Right lobe of liver (tissue), 6 donors: ENCODE measurements around the gene GRB10. TPM values are rescaled to one million over a fixed set of nuclear protein-coding genes. Genes with fewer than 3 reads are reported as not detected.

Experiments used
- ATAC-seq, 4 donors: fragments of 200-7000 bp; cut with Tn5 transposase; one replicate each; pipeline ENCODE4 v1.9.1; 2020; ENCODE audit warnings: mild to moderate bottlenecking in 4 of 4, moderate library complexity in 4 of 4
- DNase-seq, 3 donors: peaks; one replicate each; pipeline ENCODE4 v3.0.0-alpha.2; 2020
- H3K27ac ChIP-seq, 3 donors: fragments of 200-600 bp; one replicate each; pipeline ENCODE4 v1.8.0; 2022
- H3K27me3 ChIP-seq, 2 donors: fragments of 200-600 bp; one replicate each; pipeline ENCODE4 v1.8.0; 2022
- H3K36me3 ChIP-seq, 4 donors: fragments of 200-600 bp; sonication (generic) in 1 of 4; one replicate each; pipeline versions ENCODE4 v1.5.1 to v1.8.0; 2017 to 2022; ENCODE audit warnings: control low read depth in 1 of 4
- H3K4me1 ChIP-seq, 4 donors: fragments of 200-600 bp; sonication (generic) in 1 of 4; one replicate each; pipeline versions ENCODE4 v1.5.1 to v1.8.0; 2017 to 2022; ENCODE audit warnings: control low read depth in 1 of 4
- H3K4me3 ChIP-seq, 3 donors: fragments of 200-600 bp; one replicate each; pipeline ENCODE4 v1.8.0; 2022
- H3K9me3 ChIP-seq, 4 donors: fragments of 200-600 bp; sonication (generic) in 1 of 4; one replicate each; pipeline versions ENCODE4 v1.5.1 to v1.8.0; 2017 to 2022; ENCODE audit warnings: control low read depth in 1 of 4
- POLR2A ChIP-seq: fragments of 450-650 bp; IDR thresholded peaks from one replicate; pipeline ENCODE4 v1.6.1; 2017; ENCODE audit warnings: antibody characterized with exemption, mild to moderate bottlenecking
- WGBS: methylation state at CpG from one replicate; pipeline ENCODE4 v1.1.6; 2018; ENCODE audit warnings: low coverage, low lambda C conversion rate; ENCODE audit not compliant: insufficient coverage; ENCODE audit errors: missing lambda C conversion rate; 5-methylcytosine and 5-hydroxymethylcytosine counted together
- intact Hi-C, 2 donors: fragments of 100-400 bp; cut with DNase I; formaldehyde crosslinking; loops; one replicate each; pipeline versions ENCODE4 v1.11.2 to v1.14.1; 2022
- total RNA-seq, 6 experiments: library from RNA; depleted of rRNA in 2 of 6; stranded (reverse); fragments of >200 nt in 2 of 6; fragmentation: NEBNext Ultra II Directional in 3 of 6; extraction: Animal tissue kit (Norgen Biotek cat#: 25700) in 3 of 6; gene quantifications; one replicate each; pipeline versions ENCODE4 v1.1.0 to v1.2.4, GENCODE V29; 2016 to 2023
- TF ChIP-seq, protein P1 (sequence below), 4 donors: fragments of 200-600 bp in 3 of 4; fragments of 450-650 bp in 1 of 4; IDR thresholded peaks; one replicate each; pipeline versions ENCODE4 v1.5.1 to v1.8.0; 2016 to 2022; ENCODE audit warnings: antibody characterized with exemption in 4 of 4, mild to moderate bottlenecking in 2 of 4
- donor health status: DM: no; HTN: yes; CAD: no.
- donor health status: DM: no; HTN: no; CAD: no.
- donor health status: DM: no; HTN: no; CAD: no.
- donor health status: DM: no; HTN: yes; CAD: no.
- donor health status: DM: no; HTN: yes; CAD: no.

GRB10 gene
- total RNA-seq, 6 experiments from 2014 or later, result 24.9 to 55.5 (median 40.0) TPM

DNA sequence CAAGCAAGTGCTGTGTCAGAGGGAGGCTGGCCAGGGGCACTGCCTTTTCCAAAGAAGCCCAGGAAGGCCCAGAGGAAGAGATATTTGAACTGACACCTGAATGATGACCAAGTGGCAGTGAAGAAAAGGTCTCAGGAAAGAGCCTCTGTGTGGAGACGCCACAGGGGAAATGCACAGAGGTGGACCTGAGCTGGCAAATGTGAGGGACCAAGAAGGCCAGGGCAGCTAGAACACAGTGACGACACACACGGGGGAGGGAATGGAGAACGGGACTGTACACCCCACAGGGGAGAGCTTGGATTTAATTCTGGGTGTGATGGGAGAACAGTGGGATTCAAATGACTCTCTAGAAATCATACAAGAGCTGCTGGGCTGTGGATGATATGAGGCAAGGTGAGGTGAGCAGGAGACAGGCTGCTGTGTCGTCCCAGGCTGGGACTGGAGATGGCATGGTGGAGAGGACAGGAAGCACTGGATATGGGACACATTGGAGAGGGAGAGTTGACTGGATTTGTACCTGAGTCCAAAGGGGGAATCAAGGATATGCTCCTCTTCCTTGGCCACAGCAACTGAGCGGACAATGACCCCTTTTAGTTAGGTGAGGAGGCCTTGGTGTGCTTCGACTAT, 133.3 kb downstream of the GRB10 start:
- no peak for TF ChIP-seq POLR2A
- TF ChIP-seq, protein P1, sequence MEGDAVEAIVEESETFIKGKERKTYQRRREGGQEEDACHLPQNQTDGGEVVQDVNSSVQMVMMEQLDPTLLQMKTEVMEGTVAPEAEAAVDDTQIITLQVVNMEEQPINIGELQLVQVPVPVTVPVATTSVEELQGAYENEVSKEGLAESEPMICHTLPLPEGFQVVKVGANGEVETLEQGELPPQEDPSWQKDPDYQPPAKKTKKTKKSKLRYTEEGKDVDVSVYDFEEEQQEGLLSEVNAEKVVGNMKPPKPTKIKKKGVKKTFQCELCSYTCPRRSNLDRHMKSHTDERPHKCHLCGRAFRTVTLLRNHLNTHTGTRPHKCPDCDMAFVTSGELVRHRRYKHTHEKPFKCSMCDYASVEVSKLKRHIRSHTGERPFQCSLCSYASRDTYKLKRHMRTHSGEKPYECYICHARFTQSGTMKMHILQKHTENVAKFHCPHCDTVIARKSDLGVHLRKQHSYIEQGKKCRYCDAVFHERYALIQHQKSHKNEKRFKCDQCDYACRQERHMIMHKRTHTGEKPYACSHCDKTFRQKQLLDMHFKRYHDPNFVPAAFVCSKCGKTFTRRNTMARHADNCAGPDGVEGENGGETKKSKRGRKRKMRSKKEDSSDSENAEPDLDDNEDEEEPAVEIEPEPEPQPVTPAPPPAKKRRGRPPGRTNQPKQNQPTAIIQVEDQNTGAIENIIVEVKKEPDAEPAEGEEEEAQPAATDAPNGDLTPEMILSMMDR (IDR thresholded peaks at IDR 0.05), result no peak
- H3K27me3 ChIP-seq, result no peaks in the 10 kb centered on the region
- WGBS, result 88% methylated on average over 7 of the region's 7 CpGs
- H3K4me1 ChIP-seq, result no peaks in the 10 kb centered on the region
- H3K4me3 ChIP-seq, result no peak overlapping the region
- H3K9me3 ChIP-seq, result no peaks in the 10 kb centered on the region
- ATAC-seq (no peak), DNase-seq (no peak)
- intact Hi-C loops, result no loop called here
- H3K36me3 ChIP-seq, result no peaks in the 10 kb centered on the region
- H3K27ac ChIP-seq, result no peak overlapping the region

DNA sequence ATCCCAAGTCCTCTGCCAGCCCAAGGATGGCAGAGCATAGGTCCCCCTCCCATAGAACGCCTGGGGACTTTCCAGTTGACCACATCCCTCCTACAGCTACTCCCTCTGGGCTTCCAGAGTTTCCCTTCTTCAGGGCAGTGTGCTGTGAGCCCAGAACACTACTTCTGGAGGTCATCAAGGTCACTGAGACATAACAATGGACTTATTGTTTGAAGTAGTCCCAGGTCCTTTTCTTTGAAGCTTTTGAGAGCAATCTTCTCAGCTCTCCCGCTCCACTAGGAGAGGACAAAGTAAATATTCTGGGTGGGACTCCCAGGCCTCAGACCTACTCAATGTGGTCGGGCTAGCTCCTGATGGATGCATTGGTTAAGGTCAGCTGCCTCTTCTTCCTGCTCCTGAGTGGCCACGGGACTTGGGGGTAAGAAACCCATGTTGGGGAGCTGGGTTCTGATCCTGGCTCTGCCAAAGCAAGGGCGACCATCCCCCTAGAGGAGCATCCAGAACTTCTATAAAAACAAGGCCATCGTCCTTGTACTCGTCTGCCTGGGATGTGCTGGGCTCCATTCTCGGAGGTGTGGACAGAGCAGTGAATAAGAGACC, 134.0 kb downstream of the GRB10 start:
- ATAC-seq (no peak), DNase-seq (no peak)
- no peaks in the 10 kb centered on the region for H3K36me3 ChIP-seq
- H3K27ac ChIP-seq, result no peak overlapping the region
- H3K27me3 ChIP-seq, result no peaks in the 10 kb centered on the region
- 86% methylated on average over 3 of the region's 8 CpGs for WGBS
- H3K4me3 ChIP-seq, result no peak overlapping the region
- intact Hi-C loops, result no loop called here
- H3K4me1 ChIP-seq, result no peaks in the 10 kb centered on the region
- TF ChIP-seq, protein P1 (IDR thresholded peaks at IDR 0.05), result no peak
- no peak for TF ChIP-seq POLR2A
- no peaks in the 10 kb centered on the region for H3K9me3 ChIP-seq

DNA sequence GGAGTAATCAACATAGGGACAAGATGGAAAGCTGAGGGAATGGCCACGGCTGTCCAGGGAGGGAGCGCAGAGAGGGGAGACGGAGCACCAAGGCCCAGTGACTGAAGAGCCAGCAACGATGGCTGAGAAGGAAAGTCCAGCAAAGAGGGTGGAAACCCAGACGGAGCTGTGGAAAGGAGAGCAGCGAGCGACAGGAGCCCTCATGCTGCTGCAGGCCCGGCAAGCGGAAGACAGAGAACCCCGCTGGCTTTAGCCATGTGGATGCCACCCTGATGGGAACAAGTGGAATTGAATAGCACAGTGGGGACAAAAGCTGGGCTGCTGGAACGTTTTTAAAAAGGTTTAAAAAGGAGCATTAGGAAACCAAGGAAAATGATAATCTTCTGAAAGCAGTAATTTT, 134.6 kb downstream of the GRB10 start:
- DNase-seq, result no peak
- Histone ChIP-seq H3K36me3 (no peaks in the 10 kb centered on the region), H3K9me3 (no peaks in the 10 kb centered on the region), H3K4me1 (no peaks in the 10 kb centered on the region), H3K27ac (no peak overlapping the region), H3K4me3 (no peak overlapping the region), H3K27me3 (no peaks in the 10 kb centered on the region)
- WGBS, result 93% methylated on average over 11 of the region's 11 CpGs
- TF ChIP-seq, protein P1 (IDR thresholded peaks at IDR 0.05), result no peak
- TF ChIP-seq POLR2A, result no peak
- no peak for ATAC-seq
- intact Hi-C loops, result no loop called here

DNA sequence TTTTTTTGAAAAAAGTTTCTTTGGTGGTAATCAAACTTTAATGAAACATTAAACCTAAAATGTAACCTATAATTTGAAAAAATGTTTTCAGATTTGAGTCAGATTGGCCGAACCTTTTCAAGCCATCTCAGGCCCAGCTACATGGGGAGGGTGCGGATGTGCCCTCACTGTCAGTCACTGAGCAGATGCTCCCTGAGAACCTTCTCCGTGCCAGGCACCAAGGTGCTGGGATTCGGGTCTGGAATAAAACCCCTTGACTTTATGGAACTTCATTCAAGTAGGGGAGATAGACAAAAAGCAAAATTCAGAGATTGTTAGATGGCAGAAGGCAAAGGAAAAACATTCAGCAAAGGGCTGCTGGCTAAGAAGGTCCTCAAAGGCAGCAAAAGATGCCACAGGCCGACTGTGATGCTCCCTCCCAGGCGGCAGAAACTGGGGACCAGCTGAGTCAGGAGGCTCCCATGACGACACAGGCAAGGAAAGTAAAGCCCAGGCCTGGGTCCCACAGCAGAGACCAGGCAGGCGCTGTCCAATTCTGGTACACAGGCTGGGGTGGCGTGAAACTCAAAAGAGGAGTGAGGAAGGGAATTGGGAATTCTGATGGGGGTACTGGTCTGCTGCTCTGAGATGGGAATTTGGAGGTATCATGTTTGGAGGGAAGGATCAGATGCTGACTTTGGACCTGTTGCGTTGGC, 135.3 kb downstream of the GRB10 start:
- ATAC-seq, result no peak
- TF ChIP-seq, protein P1 (IDR thresholded peaks at IDR 0.05), result no peak
- TF ChIP-seq POLR2A, result no peak
- H3K9me3 ChIP-seq, result no peaks in the 10 kb centered on the region
- WGBS, result 88% methylated on average over 8 of the region's 10 CpGs
- H3K4me1 ChIP-seq, result no peaks in the 10 kb centered on the region
- intact Hi-C loops, result no loop called here
- H3K27ac ChIP-seq, result no peak overlapping the region
- no peak for DNase-seq
- no peaks in the 10 kb centered on the region for H3K36me3 ChIP-seq
- no peak overlapping the region for H3K4me3 ChIP-seq
- no peaks in the 10 kb centered on the region for H3K27me3 ChIP-seq
